ENCODE measurements around the gene ZNF319.
A peak's percentile ranks its signal among the peaks of the same experiment; 100 is the strongest.

Gene ZNF319

DNA sequence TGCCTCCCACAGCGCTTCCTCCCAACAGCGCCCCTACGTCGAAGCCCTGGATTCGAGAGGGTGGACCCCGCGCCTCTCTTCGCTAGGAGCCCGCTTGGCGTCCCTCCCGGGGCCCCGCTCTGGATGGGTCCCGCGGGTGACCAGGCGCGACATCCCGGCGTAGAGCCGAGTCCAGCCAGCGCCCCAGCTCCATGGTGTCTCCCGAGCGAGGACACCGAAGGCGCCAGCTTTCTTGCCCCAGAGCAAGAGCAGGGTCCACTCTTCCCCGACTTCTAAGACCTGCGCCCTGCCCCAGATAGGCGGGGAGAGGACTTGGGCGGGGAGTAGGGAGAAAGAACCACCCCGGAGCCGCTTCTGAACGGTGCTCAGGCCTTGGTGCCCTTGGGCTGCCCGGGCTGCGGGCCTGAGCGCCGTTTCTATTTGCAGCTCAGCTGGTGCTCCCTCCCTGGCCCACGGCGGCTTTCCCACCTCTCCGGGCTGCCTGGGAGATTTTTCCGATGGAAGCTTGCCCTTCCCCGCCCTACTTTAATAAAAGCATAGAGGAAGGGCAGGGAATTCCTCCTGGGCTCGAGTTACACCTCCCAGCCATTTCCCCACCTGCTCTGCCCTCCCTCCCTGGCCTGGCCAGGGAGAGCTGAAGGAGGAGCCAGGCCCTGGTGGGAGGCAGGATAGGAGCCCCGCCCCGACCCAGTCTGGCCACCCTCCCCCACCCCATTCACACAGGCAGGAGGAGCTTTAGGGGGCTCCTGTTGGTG lies 26.9 kb upstream of the ZNF319 start:
- Histone ChIP-seq H3K4me2 (ENCODE audit: insufficient read depth, low read length) (0 out of 2 replicates have a peak overlapping the region, but pooled peaks have one; percentile 88), H2AFZ (ENCODE audit: low read depth, low read length) (no peak overlapping the region), H3K9ac (ENCODE audit: low read depth, low read length) (no peak overlapping the region)

DNA sequence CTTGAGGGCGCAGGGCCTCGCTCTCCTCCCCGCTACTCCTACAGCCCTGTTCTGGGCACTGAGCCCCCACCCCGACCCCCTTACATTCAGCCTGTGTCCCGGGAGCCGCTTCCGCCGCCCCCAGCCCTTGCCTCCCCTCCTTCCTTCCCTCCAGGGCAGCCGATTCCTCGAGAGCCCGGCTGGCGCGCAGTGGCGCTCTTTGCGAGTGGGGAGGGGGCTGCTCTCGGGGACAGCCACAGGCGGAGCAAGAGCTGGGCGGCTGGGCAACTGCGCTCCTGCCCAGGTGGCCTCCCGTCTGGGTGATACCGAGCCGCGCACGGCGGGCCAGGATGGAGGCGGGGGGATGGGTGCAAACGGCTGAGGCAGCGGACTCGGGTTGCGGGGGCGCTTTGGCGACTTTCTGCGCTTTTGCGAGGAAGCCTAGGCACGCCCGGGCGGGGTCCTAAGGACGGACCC lies 26.3 kb upstream of the ZNF319 start:
- Histone ChIP-seq H3K4me3 (ENCODE audit: low read depth in 1 of 2, low read length in 2 of 2) (peak overlapping the region in 1 of 2 experiments; percentile 62; a peak in 1 of 4 replicates), H3K36me3 (ENCODE audit: insufficient read depth, low read length) (no peaks in the 10 kb centered on the region), H3K4me1 (ENCODE audit: insufficient read depth, low read length) (peaks cover 19% of the 10 kb centered on the region), H3K9me3 (ENCODE audit: insufficient read depth, low read length, severe bottlenecking) (no peaks in the 10 kb centered on the region), H3K27me3 (ENCODE audit: insufficient read depth, low read length, poor library complexity) (no peaks in the 10 kb centered on the region), H3K4me2 (ENCODE audit: insufficient read depth, low read length) (peak overlapping the region; percentile 88; the same call in 1 of the 2 replicates), H2AFZ (ENCODE audit: low read depth, low read length) (no peak overlapping the region), H3K9ac (ENCODE audit: low read depth, low read length) (no peak overlapping the region), H3K27ac (ENCODE audit: low read length) (no peak overlapping the region), H4K20me1 (ENCODE audit: insufficient read depth, low read length) (peaks cover 3% of the 10 kb centered on the region; the same call in 1 of the 2 replicates), H3K79me2 (ENCODE audit: insufficient read depth, low read length) (no peaks in the 10 kb centered on the region)
- TF ChIP-seq EZH2 (IDR thresholded peaks at IDR 0.05; ENCODE audit: borderline replicate concordance, low read depth, low read length, severe bottlenecking) = no peak
- TF ChIP-seq, protein P1, sequence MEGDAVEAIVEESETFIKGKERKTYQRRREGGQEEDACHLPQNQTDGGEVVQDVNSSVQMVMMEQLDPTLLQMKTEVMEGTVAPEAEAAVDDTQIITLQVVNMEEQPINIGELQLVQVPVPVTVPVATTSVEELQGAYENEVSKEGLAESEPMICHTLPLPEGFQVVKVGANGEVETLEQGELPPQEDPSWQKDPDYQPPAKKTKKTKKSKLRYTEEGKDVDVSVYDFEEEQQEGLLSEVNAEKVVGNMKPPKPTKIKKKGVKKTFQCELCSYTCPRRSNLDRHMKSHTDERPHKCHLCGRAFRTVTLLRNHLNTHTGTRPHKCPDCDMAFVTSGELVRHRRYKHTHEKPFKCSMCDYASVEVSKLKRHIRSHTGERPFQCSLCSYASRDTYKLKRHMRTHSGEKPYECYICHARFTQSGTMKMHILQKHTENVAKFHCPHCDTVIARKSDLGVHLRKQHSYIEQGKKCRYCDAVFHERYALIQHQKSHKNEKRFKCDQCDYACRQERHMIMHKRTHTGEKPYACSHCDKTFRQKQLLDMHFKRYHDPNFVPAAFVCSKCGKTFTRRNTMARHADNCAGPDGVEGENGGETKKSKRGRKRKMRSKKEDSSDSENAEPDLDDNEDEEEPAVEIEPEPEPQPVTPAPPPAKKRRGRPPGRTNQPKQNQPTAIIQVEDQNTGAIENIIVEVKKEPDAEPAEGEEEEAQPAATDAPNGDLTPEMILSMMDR (IDR thresholded peaks at IDR 0.05; ENCODE audit: borderline replicate concordance, extremely low read depth, low read length, poor library complexity, severe bottlenecking) = no peak
- ATAC-seq (ENCODE audit: insufficient read depth, low read depth) (no peak), DNase-seq (no peak)

More for the DNA sequence above, 26.9 kb upstream of the ZNF319 start:
- peaks cover 3% of the 10 kb centered on the region; the same call in 1 of the 2 replicates for H4K20me1 ChIP-seq (ENCODE audit: insufficient read depth, low read length)
- no peak for ATAC-seq (ENCODE audit: insufficient read depth, low read depth)
- peaks cover 19% of the 10 kb centered on the region for H3K4me1 ChIP-seq (ENCODE audit: insufficient read depth, low read length)
- no peaks in the 10 kb centered on the region for H3K9me3 ChIP-seq (ENCODE audit: insufficient read depth, low read length, severe bottlenecking)
- no peak overlapping the region for H3K27ac ChIP-seq (ENCODE audit: low read length)
- DNase-seq = no peak
- H3K36me3 ChIP-seq (ENCODE audit: insufficient read depth, low read length) = no peaks in the 10 kb centered on the region
- H3K79me2 ChIP-seq (ENCODE audit: insufficient read depth, low read length) = no peaks in the 10 kb centered on the region
- TF ChIP-seq, protein P1 (IDR thresholded peaks at IDR 0.05; ENCODE audit: borderline replicate concordance, extremely low read depth, low read length, poor library complexity, severe bottlenecking) = no peak
- TF ChIP-seq EZH2 (IDR thresholded peaks at IDR 0.05; ENCODE audit: borderline replicate concordance, low read depth, low read length, severe bottlenecking) = no peak
- H3K27me3 ChIP-seq (ENCODE audit: insufficient read depth, low read length, poor library complexity) = no peaks in the 10 kb centered on the region
- H3K4me3 ChIP-seq (ENCODE audit: low read depth in 1 of 2, low read length in 2 of 2) = no peak overlapping the region

DNA sequence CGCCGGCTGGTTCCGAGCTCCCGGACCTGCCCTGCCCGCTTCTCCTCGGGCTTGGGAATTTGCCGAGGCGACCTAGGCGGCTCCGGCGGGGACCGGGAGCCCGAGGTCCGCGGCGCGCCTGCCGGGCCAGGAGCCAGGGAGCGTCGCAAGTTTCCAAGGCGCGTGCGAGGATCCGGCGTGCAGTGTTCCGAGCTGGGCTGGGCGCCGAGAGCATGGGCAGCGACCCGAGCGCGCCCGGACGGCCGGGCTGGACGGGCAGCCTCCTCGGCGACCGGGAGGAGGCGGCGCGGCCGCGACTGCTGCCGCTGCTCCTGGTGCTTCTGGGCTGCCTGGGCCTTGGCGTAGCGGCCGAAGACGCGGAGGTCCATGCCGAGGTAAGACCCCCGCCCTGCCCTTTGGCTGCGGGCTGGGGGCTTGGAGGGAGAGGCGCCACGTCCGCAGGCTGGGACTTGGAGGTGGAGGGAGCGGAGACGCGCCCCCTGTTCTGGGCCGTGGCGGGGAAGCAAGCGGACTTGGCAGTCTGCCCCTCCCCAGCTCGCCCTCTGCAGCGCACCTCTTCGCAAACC lies 25.8 kb upstream of the ZNF319 start:
- Histone ChIP-seq H4K20me1 (ENCODE audit: insufficient read depth, low read length) (peaks cover 3% of the 10 kb centered on the region; the same call in 1 of the 2 replicates), H2AFZ (ENCODE audit: low read depth, low read length) (peak overlapping the region; percentile 66), H3K9ac (ENCODE audit: low read depth, low read length) (peak overlapping the region; percentile 53), H3K79me2 (ENCODE audit: insufficient read depth, low read length) (no peaks in the 10 kb centered on the region), H3K27me3 (ENCODE audit: insufficient read depth, low read length, poor library complexity) (no peaks in the 10 kb centered on the region), H3K27ac (ENCODE audit: low read length) (no peak overlapping the region), H3K4me1 (ENCODE audit: insufficient read depth, low read length) (peaks cover 19% of the 10 kb centered on the region), H3K36me3 (ENCODE audit: insufficient read depth, low read length) (no peaks in the 10 kb centered on the region), H3K4me2 (ENCODE audit: insufficient read depth, low read length) (peak overlapping the region; percentile 88), H3K4me3 (ENCODE audit: low read depth in 1 of 2, low read length in 2 of 2) (peak overlapping the region; percentile 20 to 62; a peak in 3 of 4 replicates), H3K9me3 (ENCODE audit: insufficient read depth, low read length, severe bottlenecking) (no peaks in the 10 kb centered on the region)
- TF ChIP-seq, protein P1 (IDR thresholded peaks at IDR 0.05; ENCODE audit: borderline replicate concordance, extremely low read depth, low read length, poor library complexity, severe bottlenecking) = no peak
- TF ChIP-seq EZH2 (IDR thresholded peaks at IDR 0.05; ENCODE audit: borderline replicate concordance, low read depth, low read length, severe bottlenecking) = no peak
- ATAC-seq (ENCODE audit: insufficient read depth, low read depth) (no peak), DNase-seq (no peak)
